GM23338 (cell line): ENCODE data around the gene FCHSD2.

ENCODE experiments used
- CREB1 ChIP-seq: fragments of 250-450 bp; sonication (Bioruptor Pico); IDR thresholded peaks from 2 replicates; pipeline ENCODE4 v1.5.0; 2020; ENCODE audit warnings: low read depth, mild to moderate bottlenecking, moderate library complexity
- CTCF ChIP-seq, 2 experiments: fragments of 200-600 bp in 1 of 2; sonication (generic) in 1 of 2; conservative IDR thresholded peaks; 2 replicates each; pipeline versions ENCODE4 v1.5.1 to v1.6.1; 2016 to 2017; ENCODE audit warnings: antibody characterized with exemption in 2 of 2, low read depth in 2 of 2, mild to moderate bottlenecking in 2 of 2, moderate library complexity in 1 of 2
- EZH2 ChIP-seq: fragments of 200-600 bp; sonication (generic); IDR thresholded peaks from one replicate; pipeline ENCODE4 v1.8.0; 2017; ENCODE audit warnings: antibody characterized with exemption, mild to moderate bottlenecking, low read depth; ENCODE audit not compliant: unreplicated experiment
- EZH2phosphoT487 ChIP-seq: fragments of 200-600 bp; sonication (generic); IDR thresholded peaks from one replicate; pipeline ENCODE4 v1.8.1; 2018; ENCODE audit warnings: antibody characterized with exemption; ENCODE audit not compliant: unreplicated experiment
- JUNB ChIP-seq: IDR thresholded peaks from one replicate; pipeline ENCODE4 v1.6.1; 2016; ENCODE audit warnings: antibody characterized with exemption; ENCODE audit not compliant: unreplicated experiment
- NANOG ChIP-seq: IDR thresholded peaks from 2 replicates; pipeline ENCODE4 v1.6.1; 2016; ENCODE audit warnings: antibody characterized with exemption, borderline replicate concordance
- POLR2AphosphoS5 ChIP-seq: IDR thresholded peaks from 2 replicates; pipeline ENCODE4 v1.6.1; 2016; ENCODE audit warnings: antibody characterized with exemption, low read depth
- REST ChIP-seq: IDR thresholded peaks from one replicate; pipeline ENCODE4 v1.6.1; 2018; ENCODE audit warnings: antibody characterized with exemption; ENCODE audit not compliant: unreplicated experiment
- STAT1 ChIP-seq: IDR thresholded peaks from one replicate; pipeline ENCODE4 v1.6.1; 2016; ENCODE audit warnings: antibody characterized with exemption; ENCODE audit not compliant: unreplicated experiment
- ZNF331 ChIP-seq: fragments of 250-450 bp; sonication (Bioruptor Pico); IDR thresholded peaks from 2 replicates; pipeline ENCODE4 v1.5.0; 2020; ENCODE audit warnings: low read depth, mild to moderate bottlenecking, moderate library complexity

GRCh38 chr11:72851726-72852125, 290.4 kb downstream of the FCHSD2 start:
- no peak for TF ChIP-seq EZH2
- no peak for TF ChIP-seq CTCF (conservative IDR thresholded peaks at IDR 0.05; ENCODE audit: low read depth in 2 of 2)
- TF ChIP-seq REST, result no peak
- no peak for TF ChIP-seq NANOG
- TF ChIP-seq POLR2AphosphoS5, result no peak
- no peak for TF ChIP-seq STAT1
- no peak for TF ChIP-seq CREB1 (CRISPR knock-in tag)
- TF ChIP-seq JUNB, result no peak
- no peak for TF ChIP-seq ZNF331 (CRISPR knock-in tag)
- no peak for TF ChIP-seq EZH2phosphoT487
